Neural cell (in vitro differentiated cells): ENCODE data around the gene MSANTD3. TPM values are rescaled to one million over a fixed set of nuclear protein-coding genes. Genes with fewer than 3 reads are reported as not detected.

Experiments
- H2AFZ ChIP-seq: fragments of 200-600, 300-800 bp; sonication (generic), shearing (Covaris generic); 2 replicates; pipeline ENCODE4 v1.6.0; 2014; ENCODE audit warnings: low read depth, mild to moderate bottlenecking, antibody characterized with exemption, low read length, moderate library complexity
- H3F3A ChIP-seq: fragments of 200-600 bp; shearing (Covaris generic); 2 replicates; pipeline ENCODE4 v1.6.1; 2016; ENCODE audit warnings: mild to moderate bottlenecking, moderate library complexity, mixed read lengths, antibody characterized with exemption, low read length; ENCODE audit not compliant: insufficient read depth, poor library complexity, severe bottlenecking
- H3K27ac ChIP-seq: fragments of 200-600, 300-800 bp; sonication (generic), shearing (Covaris generic); 2 replicates; pipeline ENCODE4 v1.5.1; 2014; ENCODE audit warnings: mild to moderate bottlenecking, low read length, moderate library complexity
- H3K27me3 ChIP-seq: fragments of 300-800, 200-600 bp; sonication (generic), shearing (Covaris generic); 2 replicates; pipeline ENCODE4 v1.6.0; 2014; ENCODE audit warnings: mild to moderate bottlenecking, low read depth, low read length, moderate library complexity; ENCODE audit not compliant: insufficient read depth
- H3K36me3 ChIP-seq: fragments of 300-800, 200-600 bp; sonication (generic), shearing (Covaris generic); 2 replicates; pipeline ENCODE4 v1.5.1; 2014; ENCODE audit warnings: mild to moderate bottlenecking, antibody characterized with exemption, low read length, moderate library complexity; ENCODE audit not compliant: insufficient read depth
- H3K4me2 ChIP-seq: fragments of 300-800, 200-600 bp; sonication (generic), shearing (Covaris generic); 2 replicates; pipeline ENCODE4 v1.6.0; 2014; ENCODE audit warnings: mild to moderate bottlenecking, low read length
- H3K4me3 ChIP-seq: fragments of 300-800, 200-600 bp; sonication (generic), shearing (Covaris generic); 2 replicates; pipeline ENCODE4 v1.5.1; 2014; ENCODE audit warnings: mild to moderate bottlenecking, low read length, moderate library complexity
- H3K79me2 ChIP-seq: fragments of 200-600 bp; shearing (Covaris generic); replicated peaks from 2 replicates; pipeline ENCODE4 v1.6.0; 2014; ENCODE audit warnings: mild to moderate bottlenecking, low read length, moderate library complexity; ENCODE audit not compliant: insufficient read depth
- H3K9ac ChIP-seq: fragments of 300-800, 200-600 bp; sonication (generic), shearing (Covaris generic); 2 replicates; pipeline ENCODE4 v1.6.1; 2016; ENCODE audit warnings: mild to moderate bottlenecking, low read length, mixed read lengths
- H3K9me2 ChIP-seq: fragments of 200-600 bp; shearing (Covaris generic); 2 replicates; pipeline ENCODE4 v1.6.1; 2016; ENCODE audit warnings: mild to moderate bottlenecking, low read length, mixed read lengths; ENCODE audit not compliant: insufficient read depth
- H3K9me3 ChIP-seq: fragments of 200-600, 300-800 bp; sonication (generic), shearing (Covaris generic); 2 replicates; pipeline ENCODE4 v1.6.1; 2016; ENCODE audit warnings: mild to moderate bottlenecking, mixed run types, low read length, moderate library complexity, mixed read lengths
- H4K20me1 ChIP-seq: fragments of 200-600 bp; shearing (Covaris generic); 2 replicates; pipeline ENCODE4 v1.6.1; 2016; ENCODE audit warnings: mild to moderate bottlenecking, mixed run types; ENCODE audit not compliant: insufficient read depth
- CTCF ChIP-seq: fragments of 450-650 bp; IDR thresholded peaks from 2 replicates; pipeline ENCODE4 v1.5.1; 2014; ENCODE audit warnings: antibody characterized with exemption, mild to moderate bottlenecking, moderate library complexity; ENCODE audit not compliant: poor library complexity, severe bottlenecking
- EP300 ChIP-seq: fragments of 450-650 bp; conservative IDR thresholded peaks from 2 replicates; pipeline ENCODE4 v1.6.1; 2014; ENCODE audit warnings: antibody characterized with exemption, mild to moderate bottlenecking, moderate library complexity; ENCODE audit not compliant: poor library complexity, severe bottlenecking
- EZH2 ChIP-seq: fragments of 200-600, 300-800 bp; shearing (Covaris generic), sonication (generic); IDR thresholded peaks from 2 replicates; pipeline ENCODE4 v1.6.1; 2014; ENCODE audit warnings: antibody characterized with exemption, low read length, borderline replicate concordance, mild to moderate bottlenecking; ENCODE audit not compliant: insufficient read depth, poor library complexity, severe bottlenecking
- MXI1 ChIP-seq: fragments of 450-650 bp; conservative IDR thresholded peaks from 2 replicates; pipeline ENCODE4 v1.6.1; 2014; ENCODE audit warnings: antibody characterized with exemption, mild to moderate bottlenecking; ENCODE audit not compliant: poor library complexity, severe bottlenecking
- POLR2AphosphoS5 ChIP-seq: IDR thresholded peaks from 2 replicates; pipeline ENCODE4 v1.6.1; 2012
- RAD21 ChIP-seq: fragments of 450-650 bp; conservative IDR thresholded peaks from 2 replicates; pipeline ENCODE4 v1.6.1; 2014; ENCODE audit warnings: antibody characterized with exemption, mild to moderate bottlenecking, moderate library complexity
- REST ChIP-seq: IDR thresholded peaks from 2 replicates; pipeline ENCODE4 v1.6.1; 2012; ENCODE audit warnings: borderline replicate concordance
- SMC3 ChIP-seq: fragments of 450-650 bp; conservative IDR thresholded peaks from 2 replicates; pipeline ENCODE4 v1.6.1; 2014; ENCODE audit warnings: antibody characterized with exemption, mild to moderate bottlenecking, moderate library complexity; ENCODE audit not compliant: poor library complexity
- TAF1 ChIP-seq: IDR thresholded peaks from 2 replicates; pipeline ENCODE4 v1.6.1; 2012; ENCODE audit warnings: low read depth
- polyA plus RNA-seq: library from polyadenylated mRNA; depleted of rRNA; stranded (reverse); fragments of >200 nt; gene quantifications from 2 replicates; pipeline ENCODE4 v1.2.3, GENCODE V29; 2014

MSANTD3 gene
- polyA plus RNA-seq, 1 donor from 2014 or later: 82.6 TPM

GRCh38 chr9:100472788-100473275 lies 45.9 kb downstream of the MSANTD3 start, which contains the start of gene TMEFF1:
Gene TMEFF1 (plus strand): TSS chr9:100473149. CDS start chr9:100473545, 396 bp downstream.
- Histone ChIP-seq H3K79me2 (peaks cover 36% of the 10 kb centered on the region), H3K9me2 (no peaks in the 10 kb centered on the region), H2AFZ (peak within 1 kb of the TSS; percentile 56), H3K27ac (peak within 1 kb of the TSS; percentile 82), H3K4me3 (peak within 1 kb of the TSS; percentile 100), H3K4me2 (peak within 1 kb of the TSS; percentile 55), H3K27me3 (no peaks in the 10 kb centered on the region), H4K20me1 (no peaks in the 10 kb centered on the region), H3K9me3 (no peaks in the 10 kb centered on the region), H3K36me3 (no peaks in the 10 kb centered on the region), H3F3A (no peaks in the 10 kb centered on the region), H3K9ac (peak within 1 kb of the TSS; percentile 97)
- TF ChIP-seq RAD21: no peak
- peak; percentile 82 for TF ChIP-seq POLR2AphosphoS5
- no peak for TF ChIP-seq TAF1
- no peak for TF ChIP-seq MXI1
- no peak for TF ChIP-seq EP300
- TF ChIP-seq SMC3: no peak
- no peak for TF ChIP-seq EZH2
- peak; percentile 53 for TF ChIP-seq CTCF
- no peak for TF ChIP-seq REST

GRCh38 chr9:100473276-100474081 lies 46.5 kb downstream of the MSANTD3 start:
- H3K9me2 ChIP-seq: no peaks in the 10 kb centered on the region
- no peaks in the 10 kb centered on the region for H3K36me3 ChIP-seq
- H3K4me3 ChIP-seq: peak overlapping the region; percentile 100
- no peak overlapping the region for H3K4me2 ChIP-seq
- H3F3A ChIP-seq: no peaks in the 10 kb centered on the region
- H3K27ac ChIP-seq: peak overlapping the region; percentile 82
- no peaks in the 10 kb centered on the region for H3K27me3 ChIP-seq
- H4K20me1 ChIP-seq: no peaks in the 10 kb centered on the region
- peaks cover 42% of the 10 kb centered on the region for H3K79me2 ChIP-seq
- H3K9me3 ChIP-seq: no peaks in the 10 kb centered on the region
- peak overlapping the region; percentile 97 for H3K9ac ChIP-seq
- TF ChIP-seq POLR2AphosphoS5 (peak; percentile 14), EP300 (no peak), EZH2 (no peak), REST (peak; percentile 68), RAD21 (no peak), TAF1 (peak; percentile 14), CTCF (no peak), SMC3 (no peak), MXI1 (peak; percentile 62)
- H2AFZ ChIP-seq: peak overlapping the region; percentile 56
